ENCODE results near the gene TARBP2. TPM values are rescaled to one million over a fixed set of nuclear protein-coding genes. Genes with fewer than 3 reads are reported as not detected.

The TARBP2 gene
- polyA plus RNA-seq, 1 experiment: 44.9 TPM

DNA sequence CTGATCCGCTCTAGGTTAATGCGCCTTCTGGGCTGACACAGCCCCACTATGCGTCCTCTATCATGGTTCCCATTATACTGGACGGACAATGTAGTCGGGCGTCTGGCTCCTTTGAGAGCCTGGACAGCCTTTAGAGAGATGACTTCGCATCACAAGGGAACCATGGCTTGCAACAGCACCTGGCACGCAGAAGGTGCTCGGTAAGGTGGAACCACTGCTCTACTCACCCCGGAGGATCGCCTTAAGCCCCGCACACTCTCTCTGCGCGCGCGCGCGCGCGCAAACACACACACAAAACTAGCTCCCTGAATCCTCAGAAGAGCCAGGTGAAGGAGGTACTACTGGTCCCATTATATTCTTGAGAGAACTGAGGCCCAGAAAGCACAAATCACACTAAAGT lies 8.9 kb upstream of the TARBP2 start:
- no peak for TF ChIP-seq CTCF (IDR thresholded peaks at IDR 0.05; ENCODE audit: insufficient read depth, low read depth, low read length)
- ChIA-PET POLR2A (interaction anchor here (0.6 kb wide), 2 partner anchors 9 to 64 kb away, joined by 7 to 8 read pairs; partner anchors contain the start of gene TARBP2), CTCF (interaction anchor here (1.9 to 2.4 kb wide), 2 partner anchors 10 to 16 kb away, joined by 4 to 7 read pairs; no protein-coding TSS in a partner anchor)
- DNase-seq (ENCODE audit: low read depth): no peak
- H3K27me3 ChIP-seq (ENCODE audit: control insufficient read depth, insufficient read depth, low read length): no peaks in the 10 kb centered on the region
- H3K36me3 ChIP-seq (ENCODE audit: control insufficient read depth, insufficient read depth, low read length): peaks cover 1% of the 10 kb centered on the region; the same call in 1 of the 2 replicates
- peak overlapping the region; percentile 53 for H3K4me3 ChIP-seq (ENCODE audit: low read depth, low read length)

DNA sequence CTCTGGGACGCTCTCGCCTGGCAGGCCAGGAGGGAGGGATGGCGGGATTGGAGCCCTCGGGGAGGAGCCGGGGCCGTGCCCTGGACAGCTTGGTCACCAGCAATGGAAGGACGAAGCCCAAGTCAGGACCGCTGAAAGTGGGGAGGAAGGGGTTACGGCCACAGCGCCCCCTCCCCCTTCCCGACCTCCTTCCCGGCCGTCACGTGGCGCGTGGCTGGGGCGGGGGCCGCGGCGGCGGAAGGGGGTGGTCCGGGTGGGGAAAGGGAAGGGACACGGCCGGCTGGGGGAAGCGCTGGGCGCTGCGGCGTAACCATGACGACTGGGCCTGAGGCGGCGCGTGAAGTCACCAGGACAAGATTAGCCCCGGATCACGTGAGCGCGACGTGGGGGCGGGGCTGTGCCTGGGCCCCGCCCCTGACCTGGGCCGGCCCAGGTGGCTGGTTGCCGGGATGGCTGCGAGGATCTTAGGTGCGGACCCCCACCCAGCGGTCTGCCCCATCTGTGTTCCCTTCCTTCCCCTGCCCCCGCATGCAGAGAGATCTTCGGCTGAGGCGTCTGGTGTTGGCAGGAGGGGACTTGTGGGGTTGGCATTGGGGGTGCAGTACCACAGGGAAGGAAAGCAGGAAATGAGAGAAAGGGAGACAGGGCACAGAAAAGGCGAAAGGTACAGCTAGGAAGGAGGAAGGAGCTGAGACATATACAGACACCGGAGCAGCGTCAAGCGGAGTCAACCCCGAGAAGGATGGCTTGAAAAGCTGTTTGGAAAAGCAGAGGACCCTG lies 8.1 kb upstream of the TARBP2 start:
- peak overlapping the region; percentile 53 for H3K4me3 ChIP-seq (ENCODE audit: low read depth, low read length)
- CTCF ChIA-PET: interaction anchor here (0.7 to 2.4 kb wide), 2 partner anchors 11 to 16 kb away, joined by 6 to 7 read pairs; no protein-coding TSS in a partner anchor
- H3K36me3 ChIP-seq (ENCODE audit: control insufficient read depth, insufficient read depth, low read length): 0 out of 2 replicates have a peak, but pooled peaks cover 2% of the 10 kb centered on the region
- no peaks in the 10 kb centered on the region for H3K27me3 ChIP-seq (ENCODE audit: control insufficient read depth, insufficient read depth, low read length)
- POLR2A ChIA-PET: no interaction called here
- no peak for TF ChIP-seq CTCF (IDR thresholded peaks at IDR 0.05; ENCODE audit: insufficient read depth, low read depth, low read length)
- DNase-seq (ENCODE audit: low read depth): no peak

DNA sequence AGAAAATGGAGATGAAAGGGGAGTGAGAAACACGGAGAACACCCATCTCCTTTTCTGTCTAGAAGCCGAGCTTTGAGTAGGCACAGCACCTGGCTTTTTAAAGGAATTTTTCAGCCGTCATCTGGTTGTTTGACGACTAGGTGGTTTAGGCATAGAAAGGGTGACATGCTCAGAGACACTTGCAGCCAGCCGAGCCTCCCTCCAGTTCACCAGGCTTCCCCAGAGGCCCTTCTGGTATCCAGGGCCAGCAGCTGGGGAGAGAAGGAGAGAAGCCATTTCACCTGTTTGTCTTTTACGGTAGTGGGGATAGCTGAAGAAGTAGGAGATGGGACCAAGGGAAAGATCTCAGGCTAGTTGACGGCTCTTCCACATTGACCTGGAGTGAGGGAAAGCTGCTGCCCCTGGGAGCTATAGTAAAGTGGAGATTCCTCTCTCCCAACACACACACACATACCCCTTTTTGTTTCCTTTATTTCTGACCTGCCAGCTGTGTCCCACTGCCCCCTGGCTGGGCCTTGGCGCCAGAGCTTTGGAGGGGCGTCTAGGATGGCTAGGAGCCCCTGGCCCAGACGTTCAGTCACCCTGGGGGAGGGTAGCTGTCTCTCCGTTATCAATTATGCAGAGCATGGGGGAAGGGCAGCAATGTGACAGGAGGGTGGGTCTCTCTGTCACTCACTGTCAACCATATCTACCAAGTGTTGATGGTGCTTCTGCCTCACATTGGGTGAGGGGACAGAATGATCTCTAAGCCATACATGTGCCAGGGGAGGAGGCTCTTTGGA lies 7.3 kb upstream of the TARBP2 start:
- H3K27me3 ChIP-seq (ENCODE audit: control insufficient read depth, insufficient read depth, low read length): no peaks in the 10 kb centered on the region
- CTCF ChIA-PET: interaction anchor here (0.7 to 1.5 kb wide), 4 partner anchors 15 to 73 kb away, joined by 3 to 6 read pairs (median 4); no protein-coding TSS in a partner anchor
- POLR2A ChIA-PET: no interaction called here
- DNase-seq (ENCODE audit: low read depth): no peak
- 0 out of 2 replicates have a peak, but pooled peaks cover 2% of the 10 kb centered on the region for H3K36me3 ChIP-seq (ENCODE audit: control insufficient read depth, insufficient read depth, low read length)
- H3K4me3 ChIP-seq (ENCODE audit: low read depth, low read length): peak overlapping the region; percentile 53
- TF ChIP-seq CTCF (IDR thresholded peaks at IDR 0.05; ENCODE audit: insufficient read depth, low read depth, low read length): no peak

GRCh38 chr12:53495903-53496751 lies 5.0 kb upstream of the TARBP2 start:
- CTCF ChIA-PET: interaction anchor here (0.6 to 0.7 kb wide), 2 partner anchors 18 to 144 kb away, joined by 3 read pairs; no protein-coding TSS in a partner anchor
- Histone ChIP-seq H3K27me3 (ENCODE audit: control insufficient read depth, insufficient read depth, low read length) (no peaks in the 10 kb centered on the region), H3K36me3 (ENCODE audit: control insufficient read depth, insufficient read depth, low read length) (0 out of 2 replicates have a peak, but pooled peaks cover 2% of the 10 kb centered on the region), H3K4me3 (ENCODE audit: low read depth, low read length) (peak overlapping the region; percentile 10; the same call in 1 of the 2 replicates)
- peak; percentile 50 for DNase-seq (ENCODE audit: low read depth)
- no peak for TF ChIP-seq CTCF (IDR thresholded peaks at IDR 0.05; ENCODE audit: insufficient read depth, low read depth, low read length)
- POLR2A ChIA-PET: interaction anchor here (0.6 kb wide), 1 partner anchor 17 kb away, joined by 3 read pairs; no protein-coding TSS in a partner anchor
